Kidney capillary endothelial cell (primary cell): ENCODE measurements around the gene PCNP.
"Not testable (repeated sequence)": the region's sequence is repeated elsewhere in the genome, so short reads cannot be mapped to it uniquely, and the experiment has no call there.

Experiments
- DNase-seq: peaks from one replicate; pipeline ENCODE4 v3.0.0-alpha.2; 2018; ENCODE audit warnings: low spot score

The PCNP gene

DNA sequence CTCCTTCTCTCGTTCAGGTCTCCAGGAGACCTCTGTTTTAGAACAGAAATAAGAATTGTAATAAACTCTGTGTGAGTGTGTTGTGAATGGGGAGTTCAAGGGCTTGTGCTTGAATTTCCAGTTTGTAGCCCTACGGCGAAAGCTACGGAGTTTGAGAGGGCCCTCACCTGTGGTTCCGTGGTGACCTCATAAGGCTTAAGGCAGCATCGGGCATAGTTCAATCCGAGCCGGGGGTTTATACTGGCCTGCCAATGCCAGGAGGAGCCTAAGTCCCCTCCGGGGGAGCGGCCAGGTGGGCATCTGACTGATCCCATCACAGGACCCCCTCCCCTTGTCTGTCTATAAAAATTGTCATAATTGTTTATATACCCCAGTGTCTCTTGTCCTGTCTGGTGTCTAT lies 59.2 kb downstream of the PCNP start:
- no peak for DNase-seq

DNA sequence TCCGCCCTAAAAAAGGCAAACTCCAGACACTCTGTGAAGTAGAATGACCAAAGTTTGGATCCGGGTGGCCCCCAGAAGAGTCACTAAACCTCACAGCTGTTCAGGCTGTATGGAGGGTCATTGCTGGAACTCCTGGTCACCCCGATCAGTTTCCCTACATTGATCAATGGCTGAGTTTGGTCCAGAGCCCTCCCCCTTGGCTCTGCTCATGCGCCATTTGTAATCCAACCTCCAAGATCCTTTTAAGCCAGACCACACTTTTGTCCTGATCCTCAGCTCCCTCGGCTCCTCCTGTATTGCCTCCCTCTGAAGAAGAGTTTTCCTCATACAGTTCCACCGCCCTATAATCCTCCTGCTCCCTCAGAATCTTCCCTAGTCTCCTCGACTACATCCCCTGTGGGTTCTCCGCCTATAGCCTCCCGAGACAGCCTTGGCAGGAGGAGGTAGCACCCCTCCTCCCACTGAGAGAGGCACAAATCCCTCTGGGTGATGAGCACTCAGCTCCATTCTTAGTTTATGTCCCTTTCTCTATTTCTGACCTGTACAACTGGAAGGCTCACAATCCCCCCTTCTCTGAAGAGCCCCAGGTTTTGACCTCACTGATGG lies 60.7 kb downstream of the PCNP start:
- DNase-seq = no peak

DNA sequence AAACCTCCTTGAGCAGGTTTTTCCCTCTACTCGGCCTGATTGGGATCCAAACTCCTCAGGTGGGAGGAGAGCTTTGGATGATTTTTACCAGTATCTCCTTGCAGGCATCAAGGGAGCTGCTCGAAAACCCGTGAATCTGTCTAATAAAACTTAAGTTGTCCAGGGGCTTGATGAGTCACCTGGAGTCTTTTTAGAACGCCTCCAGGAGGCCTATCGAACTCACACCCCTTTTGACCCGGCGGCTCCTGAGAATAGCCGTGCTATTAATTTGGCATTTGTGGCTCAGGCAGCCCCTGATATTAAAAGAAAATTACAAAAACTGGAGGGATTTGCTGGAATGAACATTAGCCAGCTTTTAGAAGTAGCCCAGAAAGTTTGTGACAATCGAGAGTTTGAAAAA lies 61.4 kb downstream of the PCNP start:
- no peak for DNase-seq

DNA sequence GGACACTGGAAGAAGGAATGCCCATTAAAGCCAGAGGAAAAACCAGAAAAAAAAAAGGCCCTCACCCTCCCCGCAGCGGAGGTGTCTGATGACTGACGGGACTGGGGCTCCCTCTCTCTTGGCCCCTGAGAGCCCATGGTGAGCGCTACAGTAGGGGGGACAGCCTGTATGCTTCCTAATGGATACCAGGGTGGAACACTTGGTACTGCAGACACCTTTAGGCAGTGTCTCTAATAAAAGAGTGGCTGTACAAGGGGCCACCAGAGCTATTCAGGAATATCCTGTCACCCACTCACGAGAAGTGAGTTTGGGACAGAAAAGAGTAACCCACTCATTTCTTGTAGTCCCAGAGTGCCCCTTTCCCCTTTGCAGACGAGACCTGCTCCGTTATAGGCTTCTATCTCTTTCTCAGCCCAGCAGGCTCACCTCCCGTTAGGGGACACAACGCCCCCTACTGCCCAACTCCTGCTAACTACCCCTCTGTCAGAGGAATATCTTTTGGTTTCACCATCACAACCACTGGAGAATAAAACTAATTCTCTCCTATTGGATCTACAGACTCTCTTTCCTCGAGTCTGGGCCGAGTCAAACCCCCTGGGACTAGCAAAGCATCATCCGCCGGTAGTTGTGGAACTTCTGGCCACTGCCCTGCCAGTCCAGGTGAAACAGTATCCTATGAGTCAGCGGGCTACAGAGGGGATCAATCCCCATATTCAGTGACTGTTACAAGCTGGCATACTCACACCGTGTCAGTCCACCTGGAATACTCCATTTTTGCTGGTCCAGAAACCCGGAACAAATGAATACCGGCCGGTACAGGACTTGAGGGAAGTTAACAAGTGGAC lies 62.2 kb downstream of the PCNP start:
- peak; percentile 30 for DNase-seq

DNA sequence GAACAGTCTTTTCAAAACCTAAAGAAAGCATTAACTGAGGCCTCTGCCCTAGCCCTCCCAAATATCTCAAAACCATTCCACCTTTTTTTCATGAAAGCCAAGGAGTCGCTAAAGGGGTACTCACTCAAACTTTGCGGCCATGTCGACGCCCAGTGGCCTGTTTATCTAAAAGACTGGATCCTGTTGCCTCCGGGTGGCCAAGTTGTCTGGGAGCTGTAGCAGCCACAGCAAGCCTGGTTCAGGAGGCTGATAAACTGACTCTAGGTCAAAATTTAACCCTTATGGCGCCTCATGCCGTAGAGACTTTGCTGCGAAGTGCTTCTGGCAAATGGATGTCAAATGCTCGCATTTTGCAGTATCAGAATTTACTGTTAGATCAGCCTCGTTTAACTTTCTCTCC lies 63.5 kb downstream of the PCNP start:
- no peak for DNase-seq

DNA sequence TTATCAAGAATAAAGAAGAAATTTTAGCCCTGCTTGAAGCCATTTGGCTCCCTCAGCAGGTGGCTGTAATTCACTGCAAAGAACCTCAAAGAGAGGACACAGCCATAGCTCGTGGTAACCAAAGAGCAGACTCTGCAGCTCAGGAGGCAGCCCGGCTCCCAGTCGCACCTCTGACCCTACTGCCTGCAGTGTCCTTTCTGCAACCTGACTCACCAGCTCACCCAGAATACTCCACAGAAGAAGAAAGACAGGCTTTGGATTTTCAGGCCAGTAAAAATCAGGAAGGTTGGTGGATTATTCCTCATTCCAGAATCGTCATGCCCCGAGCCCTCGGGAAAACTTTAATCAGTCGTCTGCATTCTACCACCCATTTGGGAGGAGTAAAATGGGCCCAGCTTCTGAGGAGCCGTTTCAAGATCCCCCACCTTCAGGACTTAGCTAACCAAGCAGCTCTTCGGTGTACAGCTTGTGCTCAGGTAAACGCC lies 64.3 kb downstream of the PCNP start:
- DNase-seq = no peak

DNA sequence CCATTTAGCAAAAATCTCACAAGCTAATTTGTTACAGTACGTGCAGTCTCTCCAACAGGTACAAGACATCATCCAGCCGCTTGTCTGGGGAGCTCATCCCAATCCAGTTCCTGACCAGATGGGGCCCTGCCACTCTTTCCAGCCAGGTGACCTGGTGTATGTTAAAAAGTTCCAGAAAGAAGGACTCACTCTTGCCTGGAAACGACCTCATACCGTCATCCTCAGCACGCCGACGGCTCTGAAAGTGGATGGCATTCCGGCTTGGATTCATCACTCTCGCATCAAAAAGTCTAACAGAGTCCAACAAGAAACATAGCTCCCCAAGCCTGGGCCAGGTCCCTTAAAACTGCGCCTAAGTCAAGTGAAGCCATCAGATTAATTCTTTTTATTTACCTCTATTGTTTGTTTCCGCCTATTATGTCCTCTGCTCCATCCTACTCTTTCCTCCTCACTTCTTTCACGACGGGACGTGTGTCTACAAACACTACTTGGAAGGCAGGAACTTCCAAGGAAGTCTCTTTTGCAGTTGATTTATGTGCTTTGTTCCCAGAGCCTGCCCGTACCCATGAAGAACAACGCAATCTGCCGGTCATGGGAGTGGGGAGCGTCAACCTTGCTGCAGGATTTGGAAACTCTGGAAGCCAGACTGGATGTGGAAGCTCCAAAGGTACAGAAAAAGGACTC lies 65.4 kb downstream of the PCNP start:
- DNase-seq = no peak

DNA sequence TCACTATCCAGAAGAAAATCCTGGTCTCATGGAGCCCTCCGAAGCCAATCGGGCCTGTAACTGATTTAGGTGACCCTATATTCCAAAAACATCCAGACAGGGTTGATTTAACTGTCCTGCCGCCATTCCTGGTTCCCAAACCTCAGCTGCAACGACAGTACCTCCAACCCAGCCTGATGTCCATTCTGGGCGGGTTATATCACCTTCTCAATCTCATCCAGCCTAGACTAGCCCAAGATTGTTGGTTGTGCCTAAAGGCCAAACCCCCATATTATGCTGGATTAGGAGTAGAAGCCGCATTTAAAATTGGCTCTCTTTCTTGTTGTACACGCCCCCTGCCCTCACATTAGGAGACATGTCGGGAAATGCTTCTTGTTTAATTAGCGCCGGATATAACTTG lies 66.3 kb downstream of the PCNP start:
- DNase-seq = no peak

DNA sequence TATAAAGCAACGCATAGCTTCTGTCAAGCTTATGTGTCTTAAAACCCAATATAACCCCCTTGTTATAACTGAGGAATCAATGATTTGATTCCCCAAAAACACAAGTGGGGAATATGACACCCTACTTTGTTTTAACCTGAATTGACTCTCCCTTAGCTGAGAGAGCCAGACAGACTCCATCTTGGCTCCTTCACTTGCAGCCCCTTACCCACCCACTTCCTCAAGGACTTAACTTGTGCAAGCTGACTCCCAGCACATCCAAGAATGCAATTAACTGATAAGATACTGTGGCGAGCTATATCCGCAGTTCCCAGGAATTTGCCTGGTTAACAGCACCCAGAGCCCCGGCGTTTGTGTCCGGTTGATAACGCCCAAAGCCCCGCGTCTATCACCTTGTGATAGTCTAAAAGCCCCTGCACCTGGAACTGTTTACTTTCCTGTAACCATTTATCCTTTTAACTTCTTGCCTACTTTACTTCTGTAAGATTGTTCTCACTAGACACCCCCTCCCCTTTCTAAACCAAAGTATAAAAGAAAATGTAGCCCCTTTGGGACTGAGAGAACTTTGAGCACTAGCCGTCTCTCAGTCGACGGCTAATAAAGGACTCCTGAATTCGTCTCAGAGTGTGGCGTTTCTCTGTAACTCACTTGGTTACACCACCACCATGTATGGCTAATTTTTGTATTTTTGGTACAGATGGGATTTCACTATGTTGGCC lies 67.6 kb downstream of the PCNP start:
- not testable (repeated sequence) for DNase-seq

DNA sequence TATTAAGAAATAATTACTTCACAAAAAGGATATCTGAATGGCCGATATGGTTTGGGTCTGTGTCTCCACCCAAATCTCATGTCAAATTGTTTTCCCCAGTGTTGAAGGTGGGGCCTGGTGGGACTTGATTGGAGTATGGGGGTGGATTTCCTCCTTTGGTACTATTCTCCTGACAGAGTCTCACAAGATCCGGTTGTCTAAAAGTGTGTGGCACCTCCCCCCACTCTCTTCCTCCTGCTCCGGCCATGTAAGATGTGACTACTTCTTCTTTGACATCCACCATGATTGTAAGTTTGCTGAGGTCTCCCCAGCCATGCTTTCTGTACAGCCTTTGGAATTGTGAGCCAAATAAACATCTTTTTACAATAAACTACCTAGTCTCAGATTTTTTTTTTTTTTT lies 68.5 kb downstream of the PCNP start:
- DNase-seq = no peak

DNA sequence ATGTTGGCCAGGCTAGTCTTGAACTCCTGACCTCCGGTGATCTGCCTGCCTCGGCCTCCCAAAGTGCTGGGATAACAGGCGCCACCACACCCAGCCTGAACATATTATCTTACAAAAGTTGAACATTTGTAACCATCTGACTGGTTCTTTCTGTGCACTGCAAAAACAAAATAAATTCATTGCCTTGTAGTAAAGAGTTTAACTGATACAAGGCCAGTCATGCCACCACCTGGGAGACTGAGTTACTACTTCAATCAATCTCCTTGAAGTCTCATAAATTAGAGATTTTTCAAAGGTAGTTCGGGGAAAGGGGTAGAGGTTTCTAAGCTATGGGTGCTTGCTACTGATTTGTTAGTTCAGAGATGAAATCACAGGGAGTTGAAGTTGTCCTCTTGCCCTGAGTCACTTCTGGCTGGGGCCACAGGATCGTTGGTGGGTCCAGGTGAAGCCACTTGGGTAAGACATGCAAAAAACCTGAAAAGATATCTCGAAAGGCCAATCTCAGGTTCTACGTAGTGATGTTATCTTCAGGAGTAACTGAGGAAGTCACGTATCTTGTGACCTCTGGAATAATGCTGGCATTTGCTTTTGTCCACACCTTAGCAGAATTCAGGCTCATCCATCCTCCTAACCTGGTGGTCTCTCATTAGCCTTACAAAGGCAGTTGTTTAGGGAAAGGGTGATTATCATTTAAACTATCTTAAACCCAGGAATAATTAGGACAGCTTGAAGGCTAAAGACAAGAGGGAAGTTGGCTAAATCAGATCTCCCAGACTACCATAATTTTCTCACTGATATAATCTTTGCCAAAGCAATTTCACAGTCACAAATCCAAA lies 69.2 kb downstream of the PCNP start:
- no peak for DNase-seq
